HepG2 (cell line): ENCODE data around the gene VTI1B. TPM values are rescaled to one million over a fixed set of nuclear protein-coding genes. Genes with fewer than 3 reads are reported as not detected.
A peak's percentile ranks its signal among the peaks of the same experiment; 100 is the strongest.

Experiments used
- BRCA1 ChIP-seq: sonication (generic); formaldehyde crosslinking; IDR thresholded peaks from 2 replicates; pipeline ENCODE4 v1.4.0; 2020; ENCODE audit warnings: missing genetic modification reagents
- GMEB1 ChIP-seq: sonication (generic); formaldehyde crosslinking; IDR thresholded peaks from 2 replicates; pipeline ENCODE4 v1.5.1; 2020; ENCODE audit warnings: missing genetic modification reagents, mild to moderate bottlenecking, borderline replicate concordance
- GMEB2 ChIP-seq: IDR thresholded peaks from 2 replicates; pipeline ENCODE4 v1.6.1; 2016; ENCODE audit warnings: missing biosample characterization, missing genetic modification reagents, low read depth
- MYPOP ChIP-seq: sonication (generic); formaldehyde crosslinking; IDR thresholded peaks from 2 replicates; pipeline ENCODE4 v1.8.1; 2023; ENCODE audit warnings: mild to moderate bottlenecking, moderate library complexity, missing genetic modification reagents
- NR2F2 ChIP-seq: IDR thresholded peaks from 2 replicates; pipeline ENCODE4 v1.6.1; 2012; ENCODE audit warnings: low read depth, inconsistent platforms, borderline replicate concordance
- PITX1 ChIP-seq: sonication (generic); formaldehyde crosslinking; IDR thresholded peaks from 2 replicates; pipeline ENCODE4 v1.5.1; 2020; ENCODE audit warnings: mild to moderate bottlenecking, missing genetic modification reagents
- RBM22 ChIP-seq: fragments of 200-400 bp; formaldehyde crosslinking; optimal IDR thresholded peaks from 2 replicates; pipeline ENCODE3; 2017; ENCODE audit warnings: mild to moderate bottlenecking, low read length, moderate library complexity
- RFX1 ChIP-seq: fragments of 450-650 bp; IDR thresholded peaks from 2 replicates; pipeline ENCODE4 v1.6.1; 2017
- SETDB1 ChIP-seq: sonication (generic); formaldehyde crosslinking; IDR thresholded peaks from 2 replicates; pipeline ENCODE4 v1.5.1; 2020; ENCODE audit warnings: missing genetic modification reagents, mild to moderate bottlenecking, borderline replicate concordance
- SMAD9 ChIP-seq: sonication (generic); formaldehyde crosslinking; IDR thresholded peaks from 2 replicates; pipeline ENCODE4 v1.5.1; 2020; ENCODE audit warnings: mild to moderate bottlenecking, missing genetic modification reagents
- SRF ChIP-seq: IDR thresholded peaks from 2 replicates; pipeline ENCODE4 v1.6.1; 2011; ENCODE audit warnings: mild to moderate bottlenecking, low read depth, low read length, moderate library complexity
- ZNF18 ChIP-seq: sonication (generic); formaldehyde crosslinking; IDR thresholded peaks from 2 replicates; pipeline ENCODE4 v1.8.0; 2022; ENCODE audit warnings: mild to moderate bottlenecking, missing genetic modification reagents; ENCODE audit not compliant: insufficient replicate concordance
- ZNF264 ChIP-seq: sonication (generic); formaldehyde crosslinking; IDR thresholded peaks from 2 replicates; pipeline ENCODE4 v1.4.0; 2020; ENCODE audit warnings: missing genetic modification reagents
- ZNF383 ChIP-seq: sonication (generic); formaldehyde crosslinking; IDR thresholded peaks from 2 replicates; pipeline ENCODE4 v1.4.0; 2020; ENCODE audit warnings: missing genetic modification reagents, mild to moderate bottlenecking, borderline replicate concordance
- ZNF503 ChIP-seq: sonication (generic); formaldehyde crosslinking; IDR thresholded peaks from 2 replicates; pipeline ENCODE4 v1.4.0; 2020; ENCODE audit warnings: missing genetic modification reagents
- ZNF629 ChIP-seq: sonication (generic); formaldehyde crosslinking; conservative IDR thresholded peaks from 2 replicates; pipeline ENCODE4 v1.5.0; 2020; ENCODE audit warnings: missing genetic modification reagents
- ZSCAN20 ChIP-seq: sonication (generic); formaldehyde crosslinking; IDR thresholded peaks from 2 replicates; pipeline ENCODE4 v1.4.0; 2020; ENCODE audit warnings: missing genetic modification reagents, mild to moderate bottlenecking, borderline replicate concordance
- ZXDC ChIP-seq: sonication (generic); formaldehyde crosslinking; IDR thresholded peaks from 2 replicates; pipeline ENCODE4 v1.5.0; 2020; ENCODE audit warnings: mild to moderate bottlenecking, missing genetic modification reagents
- polyA plus RNA-seq, 8 experiments: library from polyadenylated mRNA; depleted of rRNA in 3 of 8; stranded (reverse) in 7 of 8; unstranded in 1 of 8; fragments of >200 nt; fragmentation: Illumina TruSeq in 4 of 8; extraction: Trizol in 4 of 8; gene quantifications; 2 replicates each; pipeline versions ENCODE4 v1.2.1 to v1.2.3, GENCODE V29; 2011 to 2016; ENCODE audit warnings: low read depth in 4 of 8, missing spikeins in 1 of 8, mixed read lengths in 1 of 8; ENCODE audit not compliant: insufficient read depth in 1 of 8
- total RNA-seq, 5 experiments: library from RNA; depleted of rRNA; stranded (reverse); fragments of >200 nt; fragmentation: Illumina TruSeq; extraction: Trizol; gene quantifications; 2 replicates each; pipeline ENCODE4 v1.2.3, GENCODE V29; 2016; ENCODE audit warnings: low read depth in 1 of 5

Gene VTI1B
- total and polyA plus RNA-seq, 2 of the 13 experiments (the other 11 are each of a cell fraction or from before 2014, with no cell fraction given) = 39.0 to 103 TPM

- no peak for TF ChIP-seq GMEB2
- 0 out of 2 replicates have a peak, but pooled peaks have one; percentile 2 for TF ChIP-seq ZNF264 (CRISPR knock-in tag)
- TF ChIP-seq BRCA1 = no peak
- TF ChIP-seq RBM22 = no peak
- TF ChIP-seq ZNF18 = peak; percentile 61
- TF ChIP-seq GMEB1 (CRISPR knock-in tag) = peak; percentile 74; the same call in 1 of the 2 replicates
- no peak for TF ChIP-seq ZNF503 (CRISPR knock-in tag)
- no peak for TF ChIP-seq ZXDC (CRISPR knock-in tag)
- peak; percentile 31; the same call in 1 of the 2 replicates for TF ChIP-seq PITX1
- TF ChIP-seq SRF = no peak
- TF ChIP-seq ZNF383 = no peak
- TF ChIP-seq ZSCAN20 (CRISPR knock-in tag) = no peak
- no peak for TF ChIP-seq ZNF629
- no peak for TF ChIP-seq SETDB1 (CRISPR knock-in tag)
- peak; percentile 70; the same call in 1 of the 2 replicates for TF ChIP-seq MYPOP (CRISPR knock-in tag)
- TF ChIP-seq SMAD9 (CRISPR knock-in tag) = no peak; the same call in 1 of the 2 replicates
- TF ChIP-seq NR2F2 = no peak
- no peak for TF ChIP-seq RFX1
Measured at GRCh38 chr14:67619446-67620216, 54.8 kb downstream of the VTI1B start, which contains the start of gene ARG2 (continued).
